ENCODE data around the gene NPIPA1.
"Not testable (repeated sequence)": the region's sequence is repeated elsewhere in the genome, so short reads cannot be mapped to it uniquely, and the experiment has no call there.

The NPIPA1 gene

DNA sequence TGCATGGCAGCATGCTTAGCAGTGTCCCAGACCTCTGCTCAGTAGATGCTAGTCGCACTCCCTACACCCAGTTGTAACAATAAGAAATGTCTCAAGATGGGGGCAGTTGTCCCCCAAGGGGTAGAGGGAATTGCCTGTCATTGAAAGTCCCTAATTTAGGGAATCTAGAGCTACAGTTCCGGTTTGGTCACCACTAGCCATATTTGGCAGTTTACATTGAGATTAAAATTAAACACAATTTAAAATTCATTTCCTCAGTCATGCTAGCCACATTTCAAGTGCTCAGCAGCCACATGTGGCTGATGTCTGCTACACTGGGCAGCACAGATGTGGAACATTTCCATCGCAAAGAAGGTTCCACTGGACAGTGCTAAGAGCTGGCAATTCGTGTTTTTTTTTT lies 41.7 kb downstream of the NPIPA1 start:
- DNase-seq = not testable (repeated sequence)

DNA sequence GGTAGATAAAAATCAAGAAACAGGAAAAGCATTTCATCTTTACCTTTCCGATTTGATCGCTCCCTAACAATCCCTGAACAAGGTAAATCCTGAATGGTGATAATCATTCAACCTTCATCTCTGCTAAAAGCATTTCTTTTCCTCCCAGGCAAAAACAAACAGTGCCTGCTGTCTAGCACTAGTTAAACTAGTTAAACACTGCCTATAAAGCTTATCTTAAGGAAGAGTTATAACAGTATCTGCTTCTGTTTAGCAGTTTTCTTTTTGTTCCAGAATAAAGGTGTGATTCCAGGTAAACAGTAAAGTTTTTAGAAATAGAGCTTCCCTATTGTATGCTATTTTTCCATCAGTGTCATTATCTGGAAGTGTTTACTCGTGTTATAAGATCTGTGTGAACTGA lies 44.0 kb downstream of the NPIPA1 start:
- DNase-seq = not testable (repeated sequence)

DNA sequence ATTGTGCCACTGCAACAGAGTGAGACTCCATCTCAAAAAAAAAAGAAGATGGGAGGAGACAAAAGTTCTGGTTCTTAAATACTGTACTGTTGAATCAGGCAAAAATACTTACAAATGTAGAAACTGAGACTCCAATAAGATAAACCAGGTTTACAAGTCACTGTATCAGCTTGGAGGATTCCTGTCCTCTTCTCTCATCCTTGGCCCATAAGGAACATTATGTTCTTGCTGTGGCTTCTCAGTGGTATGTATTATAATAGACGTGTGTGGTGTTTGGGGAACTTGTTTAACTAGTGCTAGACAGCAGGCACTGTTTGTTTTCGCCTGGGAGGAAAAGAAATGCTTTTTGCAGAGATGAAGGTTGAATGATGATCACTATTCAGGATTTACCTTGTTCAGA lies 45.3 kb downstream of the NPIPA1 start:
- DNase-seq = not testable (repeated sequence)

DNA sequence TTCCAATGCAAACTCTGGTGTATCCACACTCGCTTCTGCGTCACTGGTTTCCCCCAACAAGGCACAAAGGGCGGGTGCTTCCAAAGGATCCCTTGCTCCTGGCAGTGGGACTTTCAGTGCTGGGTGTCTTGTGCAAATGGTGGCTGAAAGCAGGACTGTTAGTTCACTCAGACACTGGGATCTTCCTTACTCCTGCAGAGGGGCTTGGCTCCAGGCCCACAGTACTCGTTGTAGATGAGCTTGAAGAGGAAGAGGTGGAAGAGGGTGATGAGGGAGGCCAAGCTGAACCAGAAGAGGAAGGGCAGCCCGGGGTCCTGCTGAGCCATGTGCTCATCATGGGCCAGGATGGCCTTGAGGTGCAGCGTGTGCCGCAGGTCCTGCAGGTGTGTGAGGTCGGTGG lies 50.8 kb downstream of the NPIPA1 start:
- not testable (repeated sequence) for DNase-seq

DNA sequence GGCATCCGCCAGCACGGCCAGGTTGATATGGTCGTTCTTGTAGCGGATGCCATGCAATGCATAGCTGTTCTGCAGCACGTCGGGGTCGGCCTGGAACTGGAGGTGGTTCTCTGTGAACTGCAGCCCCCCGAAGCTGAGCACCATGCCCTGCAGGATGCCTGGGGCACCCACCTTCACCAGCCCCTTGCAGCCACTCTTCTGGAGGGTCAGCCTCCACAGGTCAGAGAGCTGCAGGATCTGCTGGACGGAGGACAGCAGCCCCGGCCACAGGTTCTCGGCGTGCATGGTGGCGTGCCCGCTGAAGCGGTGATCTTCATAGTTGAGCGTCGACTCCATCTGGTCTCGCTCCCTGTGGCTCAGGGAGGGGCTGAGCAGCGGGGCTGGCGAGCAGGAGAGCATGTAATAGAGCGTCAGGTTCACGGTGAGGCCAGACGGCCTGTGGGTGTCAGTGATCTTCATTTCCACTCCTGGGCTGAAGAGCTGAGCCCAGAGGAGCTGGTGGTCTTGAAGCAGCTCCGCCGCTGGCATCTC lies 51.5 kb downstream of the NPIPA1 start:
- DNase-seq = not testable (repeated sequence)

- DNase-seq = not testable (repeated sequence)
These were observed 52.3 kb downstream of the NPIPA1 start for GRCh38 chr16:14989291-14990281.

GRCh38 chr16:14993277-14994151 lies 56.3 kb downstream of the NPIPA1 start:
- DNase-seq = not testable (repeated sequence)

DNA sequence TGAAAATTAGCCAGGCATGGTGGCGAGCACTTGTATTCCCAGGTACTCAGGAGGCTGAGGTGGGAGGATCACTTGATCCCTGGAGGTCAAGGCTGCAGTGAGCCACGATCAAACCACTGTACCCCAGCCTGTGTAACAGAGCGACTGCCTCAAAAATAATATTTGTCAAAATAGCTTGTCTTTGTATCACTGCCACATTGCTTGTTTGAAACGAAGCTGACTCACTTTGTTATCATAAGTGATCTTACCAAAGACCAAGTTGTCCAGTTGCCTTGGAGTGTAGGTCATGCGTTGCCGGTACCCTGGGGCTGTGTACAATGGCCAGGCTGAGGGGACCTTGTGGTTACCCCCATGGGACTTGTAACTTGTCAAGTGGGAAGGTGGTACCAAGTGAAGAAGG lies 59.5 kb downstream of the NPIPA1 start:
- not testable (repeated sequence) for DNase-seq

- DNase-seq = not testable (repeated sequence)
These were observed 61.1 kb downstream of the NPIPA1 start for GRCh38 chr16:14998300-14998699.

GRCh38 chr16:14999845-15000244 lies 62.6 kb downstream of the NPIPA1 start:
- not testable (repeated sequence) for DNase-seq

Measured in cortex of kidney (tissue), 1 donor.